Keratinocyte (primary cell): ENCODE results near the gene ELOVL6. TPM values are rescaled to one million over a fixed set of nuclear protein-coding genes. Genes with fewer than 3 reads are reported as not detected.

ENCODE experiments used
- DNase-seq: peaks from one replicate; pipeline ENCODE4 v3.0.0-alpha.2; 2011; ENCODE audit warnings: low read depth, missing footprints, low spot score
- FAIRE-seq: peaks from 2 replicates; lab custom pipeline; 2011; peaks lifted over from hg19 to GRCh38; lab: Jason Lieb, UNC
- H2AFZ ChIP-seq: 2 replicates; pipeline ENCODE4 v1.6.0; 2012; ENCODE audit warnings: low read length, control low read depth, inconsistent platforms; ENCODE audit not compliant: control insufficient read depth
- H3K27ac ChIP-seq: 2 replicates; pipeline ENCODE4 v1.5.1; 2011; ENCODE audit warnings: low read length; ENCODE audit not compliant: control insufficient read depth, insufficient read depth
- H3K27me3 ChIP-seq: 3 replicates; pipeline ENCODE4 v1.6.0; 2011; ENCODE audit warnings: low read length; ENCODE audit not compliant: control insufficient read depth, insufficient read depth; ENCODE audit errors: extremely low read depth
- H3K36me3 ChIP-seq, 2 experiments: 2 replicates in 1 of 2; 3 replicates in 1 of 2; pipeline ENCODE4 v1.5.1; 2011; ENCODE audit warnings: low read length in 2 of 2, mild to moderate bottlenecking in 1 of 2; ENCODE audit not compliant: control insufficient read depth in 2 of 2, insufficient read depth in 2 of 2; ENCODE audit errors: extremely low read depth in 1 of 2
- H3K4me1 ChIP-seq: 3 replicates; pipeline ENCODE4 v1.5.1; 2011; ENCODE audit warnings: low read length; ENCODE audit not compliant: control insufficient read depth, insufficient read depth; ENCODE audit errors: extremely low read depth
- H3K4me2 ChIP-seq: 3 replicates; pipeline ENCODE4 v1.6.0; 2011; ENCODE audit warnings: low read depth, low read length; ENCODE audit not compliant: control insufficient read depth, insufficient read depth; ENCODE audit errors: extremely low read depth
- H3K4me3 ChIP-seq, 3 experiments: fragments of 200-600 bp in 1 of 3; sonication (generic) in 1 of 3; 2 replicates in 2 of 3; 3 replicates in 1 of 3; pipeline ENCODE4 v1.5.1; 2011 to 2016; ENCODE audit warnings: low read length in 3 of 3, mild to moderate bottlenecking in 3 of 3, control low read depth in 2 of 3, inconsistent platforms in 1 of 3, low read depth in 1 of 3, mixed read lengths in 1 of 3, mixed run types in 1 of 3, moderate library complexity in 1 of 3; ENCODE audit not compliant: control insufficient read depth in 2 of 3, insufficient read depth in 2 of 3; ENCODE audit errors: extremely low read depth in 1 of 3
- H3K79me2 ChIP-seq: 2 replicates; pipeline ENCODE4 v1.6.0; 2012; ENCODE audit warnings: low read length; ENCODE audit not compliant: control insufficient read depth, insufficient read depth
- H3K9ac ChIP-seq: 3 replicates; pipeline ENCODE4 v1.6.0; 2011; ENCODE audit warnings: low read length; ENCODE audit not compliant: control insufficient read depth, insufficient read depth; ENCODE audit errors: extremely low read depth
- H3K9me1 ChIP-seq: 3 replicates; pipeline ENCODE4 v1.6.0; 2011; ENCODE audit warnings: low read length; ENCODE audit not compliant: control insufficient read depth, insufficient read depth; ENCODE audit errors: extremely low read depth
- H3K9me3 ChIP-seq: 2 replicates; pipeline ENCODE4 v1.5.1; 2012; ENCODE audit warnings: low read depth, low read length; ENCODE audit not compliant: control insufficient read depth
- H4K20me1 ChIP-seq: 3 replicates; pipeline ENCODE4 v1.6.0; 2011; ENCODE audit warnings: low read length; ENCODE audit not compliant: control insufficient read depth, insufficient read depth; ENCODE audit errors: extremely low read depth
- EZH2 ChIP-seq: IDR thresholded peaks from one replicate; pipeline ENCODE4 v1.6.1; 2012; ENCODE audit warnings: inconsistent platforms, mild to moderate bottlenecking, low read length, moderate library complexity
- dilution Hi-C: fragments of 300-500 bp; cut with MboI; formaldehyde crosslinking; loops from one replicate; pipeline ENCODE4 v1.7.0; 2020; ENCODE audit warnings: low sequenced_read_pairs; ENCODE audit not compliant: extremely low pct_ligation_motif_present
- polyA plus RNA-seq, 5 experiments: library from polyadenylated mRNA; depleted of rRNA in 3 of 5; stranded (reverse) in 3 of 5; stranded (forward) in 1 of 5; unstranded in 1 of 5; fragments of >200 nt; gene quantifications; 1 replicate in 1 of 5; 2 replicates in 3 of 5; 3 replicates in 1 of 5; pipeline versions ENCODE4 v1.2.1 to v1.2.3, GENCODE V29; 2011 to 2012; ENCODE audit warnings: missing spikeins in 2 of 5, low read depth in 1 of 5, low replicate concordance in 1 of 5
- TF ChIP-seq, protein P1 (sequence below), 3 experiments: IDR thresholded peaks in 1 of 3; conservative IDR thresholded peaks in 1 of 3; optimal IDR thresholded peaks in 1 of 3; 2 replicates in 2 of 3; 3 replicates in 1 of 3; pipeline versions ENCODE3 to v1.5.1; 2011; ENCODE audit warnings: low read length in 3 of 3, mild to moderate bottlenecking in 3 of 3, moderate library complexity in 2 of 3, control low read depth in 1 of 3, inconsistent platforms in 1 of 3; ENCODE audit not compliant: insufficient read depth in 2 of 3; ENCODE audit errors: extremely low read depth in 1 of 3

ELOVL6 gene
- polyA plus RNA-seq, 1 donor (not counting 4 experiments of a cell fraction or from before 2014, with no cell fraction given): 65.9 TPM

DNA sequence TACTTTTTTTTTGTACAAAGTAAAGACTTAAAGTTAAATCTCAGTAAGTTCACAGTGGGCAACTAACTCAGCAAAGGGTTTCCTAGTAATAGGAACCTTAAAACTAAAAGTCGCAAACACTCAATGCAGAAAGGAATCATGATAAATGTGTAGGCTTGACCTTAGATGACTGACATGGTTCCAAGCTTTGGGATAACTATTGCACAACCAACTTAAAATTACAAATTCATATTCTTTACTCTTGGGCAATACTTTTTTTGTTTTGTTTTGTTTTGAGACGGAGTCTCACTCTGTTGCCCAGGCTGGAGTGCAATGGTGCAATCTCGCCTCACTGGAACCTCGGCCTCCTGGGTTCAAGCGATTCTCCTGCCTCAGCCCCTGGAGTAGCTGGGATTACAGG lies 8.2 kb downstream of the ELOVL6 start:
- Histone ChIP-seq H3K4me3 (no peak overlapping the region), H3K36me3 (no peaks in the 10 kb centered on the region), H3K79me2 (peaks cover 58% of the 10 kb centered on the region), H3K4me1 (peaks cover 29% of the 10 kb centered on the region), H3K9ac (no peak overlapping the region), H3K9me1 (no peaks in the 10 kb centered on the region), H3K9me3 (no peaks in the 10 kb centered on the region), H4K20me1 (no peaks in the 10 kb centered on the region), H3K27me3 (no peaks in the 10 kb centered on the region), H2AFZ (no peak overlapping the region), H3K27ac (no peak overlapping the region), H3K4me2 (no peak overlapping the region)
- no peak for DNase-seq
- no peak for TF ChIP-seq EZH2
- TF ChIP-seq, protein P1, sequence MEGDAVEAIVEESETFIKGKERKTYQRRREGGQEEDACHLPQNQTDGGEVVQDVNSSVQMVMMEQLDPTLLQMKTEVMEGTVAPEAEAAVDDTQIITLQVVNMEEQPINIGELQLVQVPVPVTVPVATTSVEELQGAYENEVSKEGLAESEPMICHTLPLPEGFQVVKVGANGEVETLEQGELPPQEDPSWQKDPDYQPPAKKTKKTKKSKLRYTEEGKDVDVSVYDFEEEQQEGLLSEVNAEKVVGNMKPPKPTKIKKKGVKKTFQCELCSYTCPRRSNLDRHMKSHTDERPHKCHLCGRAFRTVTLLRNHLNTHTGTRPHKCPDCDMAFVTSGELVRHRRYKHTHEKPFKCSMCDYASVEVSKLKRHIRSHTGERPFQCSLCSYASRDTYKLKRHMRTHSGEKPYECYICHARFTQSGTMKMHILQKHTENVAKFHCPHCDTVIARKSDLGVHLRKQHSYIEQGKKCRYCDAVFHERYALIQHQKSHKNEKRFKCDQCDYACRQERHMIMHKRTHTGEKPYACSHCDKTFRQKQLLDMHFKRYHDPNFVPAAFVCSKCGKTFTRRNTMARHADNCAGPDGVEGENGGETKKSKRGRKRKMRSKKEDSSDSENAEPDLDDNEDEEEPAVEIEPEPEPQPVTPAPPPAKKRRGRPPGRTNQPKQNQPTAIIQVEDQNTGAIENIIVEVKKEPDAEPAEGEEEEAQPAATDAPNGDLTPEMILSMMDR (optimal IDR thresholded peaks at IDR 0.05 in 1 of 3, IDR thresholded peaks at IDR 0.05 in 1 of 3, conservative IDR thresholded peaks at IDR 0.05 in 1 of 3; ENCODE audit: extremely low read depth in 1 of 3, insufficient read depth in 2 of 3, low read length in 3 of 3): no peak
- dilution Hi-C loops: no loop called here
- FAIRE-seq: no peak

DNA sequence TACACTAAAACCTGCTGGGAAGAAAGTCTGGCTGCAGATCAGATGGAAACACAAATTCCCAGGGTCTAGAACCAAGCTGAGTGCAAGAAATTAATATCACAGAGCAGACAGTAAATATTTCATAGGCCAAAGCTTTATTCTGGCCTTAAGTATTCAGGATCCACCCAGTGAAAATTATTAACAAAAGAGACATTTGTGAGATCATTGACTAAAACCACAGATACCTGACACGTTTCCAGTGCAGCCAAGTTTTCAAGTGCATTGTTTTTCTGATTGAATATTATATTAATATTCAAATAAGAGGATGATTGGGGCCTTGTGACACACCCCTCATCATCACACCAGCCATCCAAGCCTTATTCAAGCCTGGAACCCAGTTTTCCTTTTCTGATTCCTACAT lies 10.3 kb downstream of the ELOVL6 start:
- dilution Hi-C loops: no loop called here
- Histone ChIP-seq H3K4me1 (peaks cover 18% of the 10 kb centered on the region), H3K27ac (no peak overlapping the region), H3K27me3 (no peaks in the 10 kb centered on the region), H3K79me2 (peaks cover 74% of the 10 kb centered on the region), H3K9ac (no peak overlapping the region), H3K4me3 (no peak overlapping the region), H3K36me3 (peaks cover 0 to 5% of the 10 kb centered on the region in 2 experiments), H4K20me1 (no peaks in the 10 kb centered on the region), H3K4me2 (no peak overlapping the region), H3K9me3 (no peaks in the 10 kb centered on the region), H3K9me1 (no peaks in the 10 kb centered on the region), H2AFZ (no peak overlapping the region)
- FAIRE-seq (no peak), DNase-seq (no peak)
- TF ChIP-seq, protein P1 (optimal IDR thresholded peaks at IDR 0.05 in 1 of 3, IDR thresholded peaks at IDR 0.05 in 1 of 3, conservative IDR thresholded peaks at IDR 0.05 in 1 of 3; ENCODE audit: extremely low read depth in 1 of 3, insufficient read depth in 2 of 3, low read length in 3 of 3): no peak
- no peak for TF ChIP-seq EZH2
